ENCODE measurements around the gene POU3F2.

- TF ChIP-seq ZNF544 (tag by site-specific recombination; IDR thresholded peaks at IDR 0.05), result no peak
- TF ChIP-seq CTCF (tag by site-specific recombination; IDR thresholded peaks at IDR 0.05), result no peak
- TF ChIP-seq, protein P1, sequence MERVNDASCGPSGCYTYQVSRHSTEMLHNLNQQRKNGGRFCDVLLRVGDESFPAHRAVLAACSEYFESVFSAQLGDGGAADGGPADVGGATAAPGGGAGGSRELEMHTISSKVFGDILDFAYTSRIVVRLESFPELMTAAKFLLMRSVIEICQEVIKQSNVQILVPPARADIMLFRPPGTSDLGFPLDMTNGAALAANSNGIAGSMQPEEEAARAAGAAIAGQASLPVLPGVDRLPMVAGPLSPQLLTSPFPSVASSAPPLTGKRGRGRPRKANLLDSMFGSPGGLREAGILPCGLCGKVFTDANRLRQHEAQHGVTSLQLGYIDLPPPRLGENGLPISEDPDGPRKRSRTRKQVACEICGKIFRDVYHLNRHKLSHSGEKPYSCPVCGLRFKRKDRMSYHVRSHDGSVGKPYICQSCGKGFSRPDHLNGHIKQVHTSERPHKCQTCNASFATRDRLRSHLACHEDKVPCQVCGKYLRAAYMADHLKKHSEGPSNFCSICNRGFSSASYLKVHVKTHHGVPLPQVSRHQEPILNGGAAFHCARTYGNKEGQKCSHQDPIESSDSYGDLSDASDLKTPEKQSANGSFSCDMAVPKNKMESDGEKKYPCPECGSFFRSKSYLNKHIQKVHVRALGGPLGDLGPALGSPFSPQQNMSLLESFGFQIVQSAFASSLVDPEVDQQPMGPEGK (tag by site-specific recombination; IDR thresholded peaks at IDR 0.05), result no peak
- TF ChIP-seq TCF7L2 (IDR thresholded peaks at IDR 0.05; ENCODE audit: borderline replicate concordance, low read depth, low read length), result no peak
- no peak for TF ChIP-seq ZNF10 (tag by site-specific recombination; IDR thresholded peaks at IDR 0.05)
- no peak for TF ChIP-seq KLF16 (tag by site-specific recombination; IDR thresholded peaks at IDR 0.05)
- TF ChIP-seq ZNF548 (tag by site-specific recombination; IDR thresholded peaks at IDR 0.05), result no peak
- no peak for TF ChIP-seq ZBTB10 (tag by site-specific recombination; IDR thresholded peaks at IDR 0.05)
Observed at GRCh38 chr6:98871057-98871456, 36.7 kb downstream of the POU3F2 start.
